DOHH2 (cell line): ENCODE data around the gene CAMTA1.

Experiments
- H3F3A ChIP-seq: fragments of 200-600 bp; sonication (generic), shearing (Covaris generic); 2 replicates; pipeline ENCODE4 v1.6.0; 2016; ENCODE audit warnings: antibody characterized with exemption, mild to moderate bottlenecking; ENCODE audit not compliant: control insufficient read depth, insufficient read depth
- H3K27ac ChIP-seq: fragments of 200-600 bp; sonication (generic); 2 replicates; pipeline ENCODE4 v1.5.1; 2014; ENCODE audit warnings: low read depth, mild to moderate bottlenecking, low read length, moderate library complexity
- H3K27me3 ChIP-seq: fragments of 200-600 bp; sonication (generic); 2 replicates; pipeline ENCODE4 v1.6.1; 2014; ENCODE audit warnings: mild to moderate bottlenecking, low read length, mixed read lengths; ENCODE audit not compliant: control insufficient read depth
- H3K36me3 ChIP-seq: fragments of 200-600 bp; sonication (generic); 2 replicates; pipeline ENCODE4 v1.6.1; 2014; ENCODE audit warnings: mild to moderate bottlenecking, low read length, moderate library complexity, mixed read lengths; ENCODE audit not compliant: control insufficient read depth
- H3K4me1 ChIP-seq: fragments of 200-600 bp; sonication (generic); 2 replicates; pipeline ENCODE4 v1.6.1; 2014; ENCODE audit warnings: mild to moderate bottlenecking, low read length, mixed read lengths; ENCODE audit not compliant: control insufficient read depth
- H3K4me2 ChIP-seq: fragments of 200-600 bp; sonication (generic); 2 replicates; pipeline ENCODE4 v1.6.0; 2014; ENCODE audit warnings: mild to moderate bottlenecking, low read length, moderate library complexity
- H3K4me3 ChIP-seq: fragments of 200-600 bp; sonication (generic); 2 replicates; pipeline ENCODE4 v1.5.1; 2014; ENCODE audit warnings: mild to moderate bottlenecking, low read length, mixed read lengths
- H3K79me2 ChIP-seq: fragments of 200-600 bp; sonication (generic); 2 replicates; pipeline ENCODE4 v1.6.1; 2014; ENCODE audit warnings: mild to moderate bottlenecking, low read length, mixed read lengths; ENCODE audit not compliant: control insufficient read depth
- H3K9me2 ChIP-seq: fragments of 200-600 bp; sonication (generic); replicated peaks from 2 replicates; pipeline ENCODE4 v1.6.1; 2014; ENCODE audit warnings: mild to moderate bottlenecking, low read length, mixed read lengths; ENCODE audit not compliant: control insufficient read depth
- H3K9me3 ChIP-seq: fragments of 200-600 bp; sonication (generic); 2 replicates; pipeline ENCODE4 v1.6.1; 2014; ENCODE audit warnings: antibody characterized with exemption, low read length, mixed read lengths; ENCODE audit not compliant: control insufficient read depth, insufficient read depth
- H4K20me1 ChIP-seq: fragments of 200-600 bp; sonication (generic); 2 replicates; pipeline ENCODE4 v1.6.0; 2014; ENCODE audit warnings: low read depth, mild to moderate bottlenecking, antibody characterized with exemption, low read length, moderate library complexity; ENCODE audit not compliant: control insufficient read depth, insufficient read depth
- CTCF ChIP-seq: fragments of 200-600 bp; sonication (generic); IDR thresholded peaks from one replicate; pipeline ENCODE4 v1.5.1; 2014; ENCODE audit warnings: antibody characterized with exemption, mild to moderate bottlenecking, low read depth, low read length; ENCODE audit not compliant: poor library complexity, severe bottlenecking
- EZH2phosphoT487 ChIP-seq: fragments of 200-600 bp; sonication (generic); IDR thresholded peaks from 2 replicates; pipeline ENCODE4 v1.6.1; 2017; ENCODE audit warnings: borderline replicate concordance, mild to moderate bottlenecking, antibody characterized with exemption, low read length, moderate library complexity, mixed read lengths

CAMTA1 gene

DNA sequence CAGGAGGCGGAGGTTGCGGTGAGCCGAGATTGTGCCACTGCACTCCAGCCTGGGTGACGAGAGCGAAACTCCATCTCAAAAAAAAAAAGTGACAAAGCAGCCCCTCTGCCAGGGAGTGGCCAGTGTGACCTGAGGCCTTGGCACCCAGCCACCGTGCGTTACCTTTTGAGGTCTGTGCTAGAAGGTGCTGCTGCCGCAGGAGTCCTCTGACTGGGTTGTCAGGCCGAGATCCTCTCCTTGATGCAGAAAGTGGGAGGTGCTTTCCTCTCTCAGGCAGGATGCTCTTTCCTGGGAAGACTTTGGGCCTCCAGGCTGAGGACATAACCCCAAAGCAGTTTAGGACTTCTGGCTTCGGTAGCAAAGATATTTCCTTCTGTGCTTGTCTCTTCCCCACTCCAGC, 705.3 kb downstream of the CAMTA1 start:
- TF ChIP-seq EZH2phosphoT487 (no peak), CTCF (no peak)
- H3K27ac ChIP-seq = no peak overlapping the region
- no peaks in the 10 kb centered on the region for H4K20me1 ChIP-seq
- no peaks in the 10 kb centered on the region for H3K9me2 ChIP-seq
- H3K9me3 ChIP-seq = no peaks in the 10 kb centered on the region; the same call in 1 of the 2 replicates
- H3K36me3 ChIP-seq = no peaks in the 10 kb centered on the region
- H3K4me2 ChIP-seq = no peak overlapping the region
- H3K4me3 ChIP-seq = no peak overlapping the region
- no peaks in the 10 kb centered on the region for H3K4me1 ChIP-seq
- H3K79me2 ChIP-seq = no peaks in the 10 kb centered on the region
- no peaks in the 10 kb centered on the region for H3K27me3 ChIP-seq
- H3F3A ChIP-seq = no peaks in the 10 kb centered on the region

DNA sequence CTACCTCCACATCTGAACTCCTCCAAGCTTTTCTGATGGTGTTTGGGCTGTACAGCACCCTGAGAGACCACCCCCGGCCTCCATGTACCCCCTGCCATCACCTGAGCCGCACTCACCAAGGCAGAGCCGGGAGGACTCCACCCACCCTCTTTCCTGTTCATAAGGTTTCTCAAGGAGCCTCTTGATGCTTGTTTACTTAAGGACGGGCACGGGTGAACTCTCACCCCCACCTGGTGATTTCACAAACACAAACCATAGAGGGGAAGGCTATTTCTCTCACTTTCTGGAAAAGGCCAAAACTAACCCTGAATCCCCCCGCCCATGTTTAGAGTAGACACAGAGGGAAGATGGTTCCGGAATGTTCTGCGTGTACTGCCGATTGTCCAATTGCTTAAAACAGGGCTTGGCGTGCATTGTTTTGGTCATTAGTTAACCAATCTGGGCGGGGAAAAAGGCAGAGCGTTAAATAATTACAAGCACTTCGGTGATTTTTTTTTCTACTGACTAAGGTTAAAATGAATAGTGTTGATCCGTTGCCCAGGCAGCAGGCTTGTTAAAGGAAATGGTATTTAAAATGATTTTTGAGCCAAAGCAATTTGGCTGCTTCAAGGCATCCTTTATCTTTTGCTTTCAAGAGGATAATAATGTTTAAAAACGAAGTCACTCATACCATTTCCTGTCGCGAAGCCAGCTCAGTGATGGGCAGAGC, 706.0 kb downstream of the CAMTA1 start:
- H3K4me2 ChIP-seq = no peak overlapping the region
- H4K20me1 ChIP-seq = no peaks in the 10 kb centered on the region
- H3K4me3 ChIP-seq = no peak overlapping the region
- H3K79me2 ChIP-seq = no peaks in the 10 kb centered on the region
- no peaks in the 10 kb centered on the region for H3F3A ChIP-seq
- no peaks in the 10 kb centered on the region for H3K36me3 ChIP-seq
- no peaks in the 10 kb centered on the region for H3K27me3 ChIP-seq
- no peak for TF ChIP-seq CTCF
- TF ChIP-seq EZH2phosphoT487 = no peak
- H3K9me2 ChIP-seq = no peaks in the 10 kb centered on the region
- no peaks in the 10 kb centered on the region; the same call in 1 of the 2 replicates for H3K9me3 ChIP-seq
- H3K27ac ChIP-seq = no peak overlapping the region
- H3K4me1 ChIP-seq = no peaks in the 10 kb centered on the region

DNA sequence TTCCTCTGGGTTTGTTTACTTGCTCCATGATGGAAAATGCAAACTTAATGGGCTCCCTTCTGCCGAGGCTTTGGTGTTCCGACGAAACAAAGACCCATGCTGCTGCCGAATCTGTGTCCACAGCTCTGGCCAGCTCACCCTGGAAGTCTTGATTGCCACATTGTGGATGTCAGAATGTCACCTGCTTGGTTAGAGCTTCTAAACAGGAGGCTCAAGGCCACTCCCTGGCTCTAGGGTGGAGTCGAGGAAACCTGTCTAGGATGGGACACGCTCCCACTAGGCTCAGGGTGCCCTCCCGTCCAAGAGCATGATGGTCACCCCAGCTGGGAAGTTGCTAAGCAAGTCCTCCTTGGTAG, 706.5 kb downstream of the CAMTA1 start:
- Histone ChIP-seq H3K27ac (no peak overlapping the region), H3K27me3 (no peaks in the 10 kb centered on the region), H3K36me3 (no peaks in the 10 kb centered on the region), H3K4me2 (no peak overlapping the region), H4K20me1 (no peaks in the 10 kb centered on the region), H3K4me3 (no peak overlapping the region), H3K9me2 (no peaks in the 10 kb centered on the region), H3K4me1 (no peaks in the 10 kb centered on the region), H3K79me2 (no peaks in the 10 kb centered on the region), H3K9me3 (no peaks in the 10 kb centered on the region; the same call in 1 of the 2 replicates), H3F3A (no peaks in the 10 kb centered on the region)
- TF ChIP-seq EZH2phosphoT487 (no peak), CTCF (no peak)
